ENCODE measurements around the gene RNF169.

The RNF169 gene

DNA sequence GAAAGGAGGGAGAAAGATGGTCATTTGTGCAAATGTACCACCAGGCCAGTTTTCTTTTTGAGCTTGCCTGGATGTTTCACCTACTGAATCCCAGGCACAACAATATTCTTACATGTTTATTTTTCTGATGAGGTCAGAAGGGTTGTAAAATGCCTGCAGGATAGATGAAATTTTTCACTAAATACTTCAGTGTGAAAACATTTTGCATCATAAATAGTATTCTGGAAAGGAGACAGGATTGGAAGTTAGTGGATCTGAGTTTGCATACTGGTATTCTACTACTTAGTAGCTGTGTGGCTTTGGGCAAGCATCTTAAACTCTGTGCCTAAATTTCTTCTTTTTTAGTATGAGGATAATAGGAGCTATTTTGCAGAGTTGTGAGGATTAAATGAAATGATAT is 24.8 kb downstream of the RNF169 start:
- TF ChIP-seq GATA3 (IDR thresholded peaks at IDR 0.05; ENCODE audit: low read depth, low read length) (no peak), GATA2 (IDR thresholded peaks at IDR 0.05; ENCODE audit: low read depth, low read length) (no peak)

DNA sequence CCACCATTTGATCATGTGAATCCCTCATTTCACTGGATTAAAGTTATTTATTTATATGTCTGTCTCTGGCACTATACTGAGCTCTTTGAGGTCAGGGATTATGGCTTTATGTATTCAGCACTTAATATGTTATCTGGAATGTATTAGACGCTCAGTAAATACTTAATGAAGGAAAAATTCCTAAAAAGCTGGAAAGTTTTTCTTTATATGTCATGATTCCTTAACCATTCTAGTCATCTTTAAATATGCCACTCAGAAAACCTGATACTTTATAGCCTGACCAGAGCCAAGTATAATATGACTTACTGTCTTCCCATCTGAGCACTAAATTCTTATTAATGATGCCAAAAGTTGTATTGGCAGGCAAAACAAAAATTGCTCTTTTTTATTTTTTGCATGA is 27.1 kb downstream of the RNF169 start:
- TF ChIP-seq GATA2 (IDR thresholded peaks at IDR 0.05; ENCODE audit: low read depth, low read length) (no peak), GATA3 (IDR thresholded peaks at IDR 0.05; ENCODE audit: low read depth, low read length) (no peak)

DNA sequence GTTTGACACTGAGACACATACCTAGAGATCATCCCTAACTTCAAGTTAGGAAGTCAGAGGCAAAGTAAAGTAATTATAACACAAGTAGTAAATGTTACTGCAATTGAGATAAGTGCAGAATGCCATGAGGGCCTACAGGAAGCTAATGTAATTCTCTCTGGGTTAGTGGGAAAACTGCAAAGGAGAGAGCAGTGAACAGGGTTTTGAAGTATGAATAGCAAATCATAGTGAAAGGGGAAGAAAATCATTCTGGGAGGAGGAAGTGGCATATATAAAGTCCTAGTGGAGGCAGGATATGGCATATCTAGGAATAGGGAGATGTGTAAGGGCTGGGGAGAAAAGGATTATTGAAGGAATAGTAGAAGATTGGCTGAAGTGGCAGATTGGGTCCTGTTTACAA is 27.9 kb downstream of the RNF169 start:
- TF ChIP-seq GATA3 (IDR thresholded peaks at IDR 0.05; ENCODE audit: low read depth, low read length), result no peak
- TF ChIP-seq GATA2 (IDR thresholded peaks at IDR 0.05; ENCODE audit: low read depth, low read length), result no peak

DNA sequence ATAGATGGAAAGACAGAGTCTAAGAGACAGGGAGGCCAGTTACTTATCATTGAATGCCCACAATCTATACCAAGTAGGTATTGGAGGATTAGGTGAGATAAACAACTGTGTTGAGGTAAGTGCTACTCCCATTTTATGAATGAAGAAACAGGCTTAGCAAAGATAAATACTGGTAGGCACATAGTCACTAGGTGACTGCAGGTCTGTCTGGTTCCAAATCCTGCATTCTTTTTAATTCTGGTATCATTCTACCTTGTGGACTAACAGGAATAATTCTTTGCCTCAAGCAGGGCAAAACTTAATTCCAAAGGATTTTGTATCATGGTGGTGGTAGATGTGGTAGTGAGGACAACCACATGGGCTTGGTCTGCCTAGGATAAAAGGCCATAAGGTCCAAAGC is 28.4 kb downstream of the RNF169 start:
- TF ChIP-seq GATA2 (IDR thresholded peaks at IDR 0.05; ENCODE audit: low read depth, low read length) (no peak), GATA3 (IDR thresholded peaks at IDR 0.05; ENCODE audit: low read depth, low read length) (no peak)

DNA sequence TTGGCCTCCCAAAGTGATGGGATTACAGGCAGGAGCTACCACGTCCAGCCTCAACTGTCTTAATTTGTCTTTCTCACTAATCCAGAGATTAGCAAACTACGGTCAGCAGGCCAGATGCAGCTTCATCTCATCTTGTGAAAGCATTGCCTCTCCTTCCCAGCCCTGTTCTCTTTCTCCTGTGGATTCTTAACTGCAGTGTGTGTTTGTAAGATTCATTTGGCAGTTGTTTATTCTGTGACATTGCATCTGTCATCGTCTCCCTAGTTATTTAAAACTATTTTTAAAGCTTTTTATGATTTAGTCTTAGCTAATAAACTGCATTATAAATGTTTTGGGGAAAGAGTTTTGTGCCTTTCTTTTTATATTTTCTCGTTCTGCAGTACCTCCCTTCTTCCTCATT is 29.2 kb downstream of the RNF169 start:
- TF ChIP-seq GATA3 (IDR thresholded peaks at IDR 0.05; ENCODE audit: low read depth, low read length) (no peak), GATA2 (IDR thresholded peaks at IDR 0.05; ENCODE audit: low read depth, low read length) (no peak)

DNA sequence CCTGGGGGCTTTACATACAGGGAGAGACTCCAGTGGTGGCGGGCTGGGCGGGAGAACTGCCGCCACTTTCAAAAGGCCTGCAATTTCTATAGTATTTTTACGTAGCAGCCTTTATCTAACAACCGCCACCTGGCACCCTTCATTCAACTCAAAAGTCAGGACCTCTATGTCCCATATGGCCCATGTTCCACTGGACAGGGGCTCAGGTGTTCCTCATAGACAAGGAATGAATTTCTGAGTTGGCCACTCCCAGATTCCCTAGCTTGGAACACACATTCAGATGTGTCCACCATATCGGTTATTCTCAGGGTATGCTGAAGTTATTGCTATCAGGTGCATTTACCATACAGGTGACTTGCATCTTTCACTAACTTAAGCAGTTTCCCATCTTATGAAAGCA is 29.9 kb downstream of the RNF169 start:
- TF ChIP-seq GATA3 (IDR thresholded peaks at IDR 0.05; ENCODE audit: low read depth, low read length), result no peak
- no peak for TF ChIP-seq GATA2 (IDR thresholded peaks at IDR 0.05; ENCODE audit: low read depth, low read length)

GRCh38 chr11:74780248-74781005 is 31.8 kb downstream of the RNF169 start:
- TF ChIP-seq GATA2 (IDR thresholded peaks at IDR 0.05; ENCODE audit: low read depth, low read length) (no peak), GATA3 (IDR thresholded peaks at IDR 0.05; ENCODE audit: low read depth, low read length) (no peak)

GRCh38 chr11:74783241-74783871 is 34.7 kb downstream of the RNF169 start:
- TF ChIP-seq GATA3 (IDR thresholded peaks at IDR 0.05; ENCODE audit: low read depth, low read length) (no peak), GATA2 (IDR thresholded peaks at IDR 0.05; ENCODE audit: low read depth, low read length) (no peak)

DNA sequence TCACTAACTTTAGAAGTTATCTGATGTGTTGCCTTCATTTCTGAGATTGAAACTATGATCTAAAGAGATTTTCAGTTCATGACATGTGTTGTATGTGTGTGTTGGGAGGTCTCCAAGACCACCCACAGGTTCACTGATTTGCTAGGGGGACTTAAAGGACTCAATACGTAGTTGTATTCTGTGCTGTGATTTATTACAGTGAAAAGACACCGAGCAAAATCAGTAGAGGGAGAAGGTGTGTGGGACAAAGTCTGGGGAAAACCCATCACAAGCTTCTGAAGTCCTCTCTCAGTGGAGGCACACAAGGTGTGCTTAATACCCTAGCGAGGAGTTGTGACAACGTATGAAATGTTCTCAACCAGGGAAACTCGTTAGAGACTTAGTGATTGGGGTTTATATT is 35.6 kb downstream of the RNF169 start:
- TF ChIP-seq GATA3 (IDR thresholded peaks at IDR 0.05; ENCODE audit: low read depth, low read length) (no peak), GATA2 (IDR thresholded peaks at IDR 0.05; ENCODE audit: low read depth, low read length) (no peak)

DNA sequence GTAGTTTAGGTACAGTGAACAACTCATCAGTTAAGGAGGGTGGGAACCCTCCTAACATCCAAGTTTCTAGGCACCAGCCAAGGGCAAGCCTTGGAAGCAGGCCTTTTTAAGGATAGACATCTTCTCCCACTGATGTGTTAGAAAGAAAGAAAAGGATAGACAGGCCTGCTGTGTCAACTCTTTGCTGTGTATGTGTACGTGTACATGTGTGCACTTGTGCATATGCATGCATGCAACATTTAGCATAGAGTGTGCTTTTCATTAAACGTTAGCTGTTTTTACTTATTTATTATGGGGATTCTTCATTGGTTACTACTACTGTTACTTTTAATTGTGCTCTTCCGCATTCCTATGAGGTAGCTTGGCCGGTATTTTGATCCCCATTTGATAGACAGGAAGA is 36.1 kb downstream of the RNF169 start:
- TF ChIP-seq GATA3 (IDR thresholded peaks at IDR 0.05; ENCODE audit: low read depth, low read length) (no peak), GATA2 (IDR thresholded peaks at IDR 0.05; ENCODE audit: low read depth, low read length) (no peak)

DNA sequence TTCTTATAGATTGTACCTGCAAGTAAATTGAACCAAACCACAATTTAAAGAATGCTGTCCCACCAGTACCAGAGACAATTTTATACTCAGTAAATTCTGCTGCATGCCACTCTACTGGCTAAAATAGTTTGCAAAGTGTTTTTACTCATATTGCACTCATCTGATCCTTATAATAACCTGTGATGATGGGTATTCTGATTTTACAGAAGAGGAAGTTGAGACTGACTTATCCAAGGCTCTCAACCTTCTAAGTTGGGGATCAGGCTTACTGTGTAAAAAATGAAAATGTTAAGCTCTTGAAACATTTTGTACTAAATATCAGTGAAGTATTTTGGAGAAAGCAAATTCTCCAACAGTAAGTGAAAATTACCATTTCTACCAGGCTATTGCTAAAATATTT is 37.9 kb downstream of the RNF169 start:
- TF ChIP-seq GATA3 (IDR thresholded peaks at IDR 0.05; ENCODE audit: low read depth, low read length) (no peak), GATA2 (IDR thresholded peaks at IDR 0.05; ENCODE audit: low read depth, low read length) (no peak)

DNA sequence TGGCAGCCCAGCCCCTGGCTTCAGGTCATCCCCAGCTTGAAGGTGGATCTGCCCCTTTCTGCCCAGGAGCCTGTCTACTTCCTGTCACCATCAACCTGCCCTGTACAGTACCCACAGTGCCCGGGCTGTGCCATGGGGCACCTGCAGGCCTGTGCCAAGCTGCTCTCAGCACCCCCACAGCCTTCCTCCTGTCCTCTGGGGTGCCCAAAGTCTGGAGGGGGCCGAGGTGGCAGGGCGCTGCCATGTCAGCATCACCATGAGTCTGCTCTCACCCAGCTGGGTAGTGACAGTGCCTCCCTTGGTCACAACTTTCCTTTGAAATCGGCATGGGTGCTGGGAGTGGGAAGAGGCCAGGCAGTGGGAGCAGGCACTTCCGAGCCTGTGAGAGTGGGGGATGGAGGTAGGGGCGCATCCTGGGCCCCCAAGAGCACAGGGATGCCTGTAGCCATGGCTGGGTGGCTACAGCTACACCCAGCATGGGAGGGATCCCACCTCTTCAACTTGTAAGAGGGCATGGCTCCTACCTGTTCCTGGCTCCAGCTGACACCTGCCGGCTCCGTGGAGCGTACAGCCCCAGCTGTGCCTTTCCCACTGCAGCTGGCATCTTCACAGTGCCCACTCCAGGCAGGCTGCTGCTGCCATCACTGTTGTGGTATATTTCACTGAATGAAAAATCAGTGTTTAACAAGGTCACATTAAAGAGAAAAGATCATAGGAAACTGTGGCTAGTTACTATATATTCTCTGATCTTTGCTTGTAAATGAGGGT is 42.9 kb downstream of the RNF169 start:
- TF ChIP-seq GATA2 (IDR thresholded peaks at IDR 0.05; ENCODE audit: low read depth, low read length), result no peak
- TF ChIP-seq GATA3 (IDR thresholded peaks at IDR 0.05; ENCODE audit: low read depth, low read length), result no peak

GRCh38 chr11:74806267-74806666 is 57.6 kb downstream of the RNF169 start:
- TF ChIP-seq GATA3 (IDR thresholded peaks at IDR 0.05; ENCODE audit: low read depth, low read length) (no peak), GATA2 (IDR thresholded peaks at IDR 0.05; ENCODE audit: low read depth, low read length) (no peak)

DNA sequence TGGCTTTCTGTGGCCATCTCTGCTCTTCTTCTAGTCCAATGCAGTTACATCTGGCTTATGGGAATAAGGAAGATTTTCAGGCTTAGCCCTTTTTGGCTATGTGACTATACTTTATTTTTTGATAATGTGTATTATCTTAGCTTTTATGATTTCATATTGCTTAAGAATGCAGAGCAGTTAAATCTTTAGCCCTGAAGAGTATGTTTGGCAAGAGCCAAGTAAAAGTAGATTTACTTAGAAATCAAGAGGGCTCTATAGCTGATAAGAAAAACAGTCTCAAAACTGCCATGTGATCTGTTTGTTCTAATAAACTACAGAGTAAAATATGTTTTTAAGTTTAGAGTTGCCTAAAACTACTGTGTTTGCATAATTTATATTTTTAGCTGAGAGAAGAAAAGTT is 61.2 kb downstream of the RNF169 start:
- no peak for TF ChIP-seq GATA3 (IDR thresholded peaks at IDR 0.05; ENCODE audit: low read depth, low read length)
- TF ChIP-seq GATA2 (IDR thresholded peaks at IDR 0.05; ENCODE audit: low read depth, low read length), result no peak

DNA sequence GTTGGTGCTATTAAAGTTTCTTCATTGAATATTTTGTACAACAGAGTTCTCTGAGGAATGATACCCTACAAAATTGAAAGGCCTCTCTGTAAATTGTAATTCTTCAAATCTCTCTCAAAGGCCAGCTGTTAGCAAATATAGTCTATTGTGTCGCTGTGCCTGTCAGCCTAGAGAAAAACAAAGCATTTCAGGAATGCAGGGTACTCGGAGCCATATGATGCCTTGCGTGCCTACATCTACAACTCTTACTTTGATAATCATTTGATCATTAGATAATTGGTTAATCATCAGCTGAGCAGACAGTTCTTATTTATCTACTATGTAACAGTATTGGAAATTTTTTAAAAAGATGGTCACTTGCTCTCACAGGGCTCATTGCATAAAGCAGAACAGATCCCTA is 67.3 kb downstream of the RNF169 start:
- TF ChIP-seq GATA2 (IDR thresholded peaks at IDR 0.05; ENCODE audit: low read depth, low read length), result no peak
- no peak for TF ChIP-seq GATA3 (IDR thresholded peaks at IDR 0.05; ENCODE audit: low read depth, low read length)
